Neural cell (in vitro differentiated cells): ENCODE results near the gene ENOX1. TPM values are rescaled to one million over a fixed set of nuclear protein-coding genes. Genes with fewer than 3 reads are reported as not detected.

ENCODE experiments used
- H2AFZ ChIP-seq: fragments of 200-600, 300-800 bp; sonication (generic), shearing (Covaris generic); 2 replicates; pipeline ENCODE4 v1.6.0; 2014; ENCODE audit warnings: low read depth, mild to moderate bottlenecking, antibody characterized with exemption, low read length, moderate library complexity
- H3F3A ChIP-seq: fragments of 200-600 bp; shearing (Covaris generic); 2 replicates; pipeline ENCODE4 v1.6.1; 2016; ENCODE audit warnings: mild to moderate bottlenecking, moderate library complexity, mixed read lengths, antibody characterized with exemption, low read length; ENCODE audit not compliant: insufficient read depth, poor library complexity, severe bottlenecking
- H3K27ac ChIP-seq: fragments of 200-600, 300-800 bp; sonication (generic), shearing (Covaris generic); 2 replicates; pipeline ENCODE4 v1.5.1; 2014; ENCODE audit warnings: mild to moderate bottlenecking, low read length, moderate library complexity
- H3K27me3 ChIP-seq: fragments of 300-800, 200-600 bp; sonication (generic), shearing (Covaris generic); 2 replicates; pipeline ENCODE4 v1.6.0; 2014; ENCODE audit warnings: mild to moderate bottlenecking, low read depth, low read length, moderate library complexity; ENCODE audit not compliant: insufficient read depth
- H3K36me3 ChIP-seq: fragments of 300-800, 200-600 bp; sonication (generic), shearing (Covaris generic); 2 replicates; pipeline ENCODE4 v1.5.1; 2014; ENCODE audit warnings: mild to moderate bottlenecking, antibody characterized with exemption, low read length, moderate library complexity; ENCODE audit not compliant: insufficient read depth
- H3K4me2 ChIP-seq: fragments of 300-800, 200-600 bp; sonication (generic), shearing (Covaris generic); 2 replicates; pipeline ENCODE4 v1.6.0; 2014; ENCODE audit warnings: mild to moderate bottlenecking, low read length
- H3K4me3 ChIP-seq: fragments of 300-800, 200-600 bp; sonication (generic), shearing (Covaris generic); 2 replicates; pipeline ENCODE4 v1.5.1; 2014; ENCODE audit warnings: mild to moderate bottlenecking, low read length, moderate library complexity
- H3K79me2 ChIP-seq: fragments of 200-600 bp; shearing (Covaris generic); replicated peaks from 2 replicates; pipeline ENCODE4 v1.6.0; 2014; ENCODE audit warnings: mild to moderate bottlenecking, low read length, moderate library complexity; ENCODE audit not compliant: insufficient read depth
- H3K9ac ChIP-seq: fragments of 300-800, 200-600 bp; sonication (generic), shearing (Covaris generic); 2 replicates; pipeline ENCODE4 v1.6.1; 2016; ENCODE audit warnings: mild to moderate bottlenecking, low read length, mixed read lengths
- H3K9me2 ChIP-seq: fragments of 200-600 bp; shearing (Covaris generic); 2 replicates; pipeline ENCODE4 v1.6.1; 2016; ENCODE audit warnings: mild to moderate bottlenecking, low read length, mixed read lengths; ENCODE audit not compliant: insufficient read depth
- H3K9me3 ChIP-seq: fragments of 200-600, 300-800 bp; sonication (generic), shearing (Covaris generic); 2 replicates; pipeline ENCODE4 v1.6.1; 2016; ENCODE audit warnings: mild to moderate bottlenecking, mixed run types, low read length, moderate library complexity, mixed read lengths
- H4K20me1 ChIP-seq: fragments of 200-600 bp; shearing (Covaris generic); 2 replicates; pipeline ENCODE4 v1.6.1; 2016; ENCODE audit warnings: mild to moderate bottlenecking, mixed run types; ENCODE audit not compliant: insufficient read depth
- CTCF ChIP-seq: fragments of 450-650 bp; IDR thresholded peaks from 2 replicates; pipeline ENCODE4 v1.5.1; 2014; ENCODE audit warnings: antibody characterized with exemption, mild to moderate bottlenecking, moderate library complexity; ENCODE audit not compliant: poor library complexity, severe bottlenecking
- EP300 ChIP-seq: fragments of 450-650 bp; conservative IDR thresholded peaks from 2 replicates; pipeline ENCODE4 v1.6.1; 2014; ENCODE audit warnings: antibody characterized with exemption, mild to moderate bottlenecking, moderate library complexity; ENCODE audit not compliant: poor library complexity, severe bottlenecking
- EZH2 ChIP-seq: fragments of 200-600, 300-800 bp; shearing (Covaris generic), sonication (generic); IDR thresholded peaks from 2 replicates; pipeline ENCODE4 v1.6.1; 2014; ENCODE audit warnings: antibody characterized with exemption, low read length, borderline replicate concordance, mild to moderate bottlenecking; ENCODE audit not compliant: insufficient read depth, poor library complexity, severe bottlenecking
- MXI1 ChIP-seq: fragments of 450-650 bp; conservative IDR thresholded peaks from 2 replicates; pipeline ENCODE4 v1.6.1; 2014; ENCODE audit warnings: antibody characterized with exemption, mild to moderate bottlenecking; ENCODE audit not compliant: poor library complexity, severe bottlenecking
- POLR2AphosphoS5 ChIP-seq: IDR thresholded peaks from 2 replicates; pipeline ENCODE4 v1.6.1; 2012
- RAD21 ChIP-seq: fragments of 450-650 bp; conservative IDR thresholded peaks from 2 replicates; pipeline ENCODE4 v1.6.1; 2014; ENCODE audit warnings: antibody characterized with exemption, mild to moderate bottlenecking, moderate library complexity
- SMC3 ChIP-seq: fragments of 450-650 bp; conservative IDR thresholded peaks from 2 replicates; pipeline ENCODE4 v1.6.1; 2014; ENCODE audit warnings: antibody characterized with exemption, mild to moderate bottlenecking, moderate library complexity; ENCODE audit not compliant: poor library complexity
- TAF1 ChIP-seq: IDR thresholded peaks from 2 replicates; pipeline ENCODE4 v1.6.1; 2012; ENCODE audit warnings: low read depth
- polyA plus RNA-seq: library from polyadenylated mRNA; depleted of rRNA; stranded (reverse); fragments of >200 nt; gene quantifications from 2 replicates; pipeline ENCODE4 v1.2.3, GENCODE V29; 2014
- TF ChIP-seq, protein P1 (sequence below): IDR thresholded peaks from 2 replicates; pipeline ENCODE4 v1.6.1; 2012; ENCODE audit warnings: borderline replicate concordance

The ENOX1 gene
- polyA plus RNA-seq, 1 donor from 2014 or later: 42.6 TPM

GRCh38 chr13:43698009-43698408 is 88.8 kb downstream of the ENOX1 start:
- Histone ChIP-seq H3K9me2 (no peaks in the 10 kb centered on the region), H2AFZ (no peak overlapping the region), H4K20me1 (no peaks in the 10 kb centered on the region), H3K27me3 (no peaks in the 10 kb centered on the region), H3K79me2 (peaks cover 8% of the 10 kb centered on the region), H3K27ac (no peak overlapping the region), H3F3A (no peaks in the 10 kb centered on the region), H3K36me3 (no peaks in the 10 kb centered on the region), H3K4me3 (no peak overlapping the region), H3K9ac (no peak overlapping the region), H3K9me3 (no peaks in the 10 kb centered on the region), H3K4me2 (no peak overlapping the region)
- TF ChIP-seq EP300: no peak
- no peak for TF ChIP-seq RAD21
- TF ChIP-seq CTCF: no peak
- no peak for TF ChIP-seq EZH2
- TF ChIP-seq, protein P1, sequence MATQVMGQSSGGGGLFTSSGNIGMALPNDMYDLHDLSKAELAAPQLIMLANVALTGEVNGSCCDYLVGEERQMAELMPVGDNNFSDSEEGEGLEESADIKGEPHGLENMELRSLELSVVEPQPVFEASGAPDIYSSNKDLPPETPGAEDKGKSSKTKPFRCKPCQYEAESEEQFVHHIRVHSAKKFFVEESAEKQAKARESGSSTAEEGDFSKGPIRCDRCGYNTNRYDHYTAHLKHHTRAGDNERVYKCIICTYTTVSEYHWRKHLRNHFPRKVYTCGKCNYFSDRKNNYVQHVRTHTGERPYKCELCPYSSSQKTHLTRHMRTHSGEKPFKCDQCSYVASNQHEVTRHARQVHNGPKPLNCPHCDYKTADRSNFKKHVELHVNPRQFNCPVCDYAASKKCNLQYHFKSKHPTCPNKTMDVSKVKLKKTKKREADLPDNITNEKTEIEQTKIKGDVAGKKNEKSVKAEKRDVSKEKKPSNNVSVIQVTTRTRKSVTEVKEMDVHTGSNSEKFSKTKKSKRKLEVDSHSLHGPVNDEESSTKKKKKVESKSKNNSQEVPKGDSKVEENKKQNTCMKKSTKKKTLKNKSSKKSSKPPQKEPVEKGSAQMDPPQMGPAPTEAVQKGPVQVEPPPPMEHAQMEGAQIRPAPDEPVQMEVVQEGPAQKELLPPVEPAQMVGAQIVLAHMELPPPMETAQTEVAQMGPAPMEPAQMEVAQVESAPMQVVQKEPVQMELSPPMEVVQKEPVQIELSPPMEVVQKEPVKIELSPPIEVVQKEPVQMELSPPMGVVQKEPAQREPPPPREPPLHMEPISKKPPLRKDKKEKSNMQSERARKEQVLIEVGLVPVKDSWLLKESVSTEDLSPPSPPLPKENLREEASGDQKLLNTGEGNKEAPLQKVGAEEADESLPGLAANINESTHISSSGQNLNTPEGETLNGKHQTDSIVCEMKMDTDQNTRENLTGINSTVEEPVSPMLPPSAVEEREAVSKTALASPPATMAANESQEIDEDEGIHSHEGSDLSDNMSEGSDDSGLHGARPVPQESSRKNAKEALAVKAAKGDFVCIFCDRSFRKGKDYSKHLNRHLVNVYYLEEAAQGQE: no peak
- TF ChIP-seq TAF1: no peak
- TF ChIP-seq POLR2AphosphoS5: no peak

GRCh38 chr13:43697323-43697722 is 89.4 kb downstream of the ENOX1 start:
- no peaks in the 10 kb centered on the region for H4K20me1 ChIP-seq
- no peaks in the 10 kb centered on the region for H3K27me3 ChIP-seq
- no peak overlapping the region for H3K4me3 ChIP-seq
- no peaks in the 10 kb centered on the region for H3K36me3 ChIP-seq
- H3K9me3 ChIP-seq: no peaks in the 10 kb centered on the region
- H3K9me2 ChIP-seq: no peaks in the 10 kb centered on the region
- peaks cover 8% of the 10 kb centered on the region for H3K79me2 ChIP-seq
- no peak overlapping the region for H3K9ac ChIP-seq
- TF ChIP-seq SMC3: no peak
- no peak for TF ChIP-seq MXI1
- no peak for TF ChIP-seq RAD21
- TF ChIP-seq POLR2AphosphoS5: no peak
- TF ChIP-seq TAF1: no peak
- TF ChIP-seq EZH2: no peak
- TF ChIP-seq, protein P1: no peak
- TF ChIP-seq CTCF: no peak
- TF ChIP-seq EP300: no peak
- no peak overlapping the region for H3K27ac ChIP-seq
- no peak overlapping the region for H2AFZ ChIP-seq
- no peaks in the 10 kb centered on the region for H3F3A ChIP-seq
- H3K4me2 ChIP-seq: no peak overlapping the region
